Activated naive CD4-positive, alpha-beta T cell treated with anti-CD3 and anti-CD28 coated beads, Interleukin-2, amount 10 ng/mL, durations not matched to agents 7 days and 5 days (primary cell): ENCODE results near the gene ASCL1.

Experiments used
- CTCF ChIA-PET: fragments of 350-600 bp; sonication (Branson Sonifier 250); formaldehyde crosslinking; loops from one replicate; lab custom pipeline; 2021; ENCODE audit warnings: antibody characterized with exemption; lab: Charles Lee
- DNase-seq: peaks from one replicate; pipeline ENCODE4 v3.0.0-alpha.2; 2020
- H3K27ac Mint-ChIP-seq: one replicate; pipeline ENCODE4 v1.8.0; 2021; ENCODE audit warnings: mild to moderate bottlenecking, moderate library complexity, mixed read lengths
- H3K27me3 Mint-ChIP-seq: one replicate; pipeline ENCODE4 v1.8.0; 2021; ENCODE audit warnings: mild to moderate bottlenecking, mixed read lengths
- H3K36me3 Mint-ChIP-seq: one replicate; pipeline ENCODE4 v1.8.0; 2021; ENCODE audit warnings: mixed read lengths
- H3K4me1 Mint-ChIP-seq: one replicate; pipeline ENCODE4 v1.8.0; 2021; ENCODE audit warnings: mixed read lengths
- H3K4me3 Mint-ChIP-seq: one replicate; pipeline ENCODE4 v1.8.0; 2021; ENCODE audit warnings: mild to moderate bottlenecking, moderate library complexity, mixed read lengths
- H3K9me3 Mint-ChIP-seq: one replicate; pipeline ENCODE4 v1.8.0; 2021; ENCODE audit warnings: mixed read lengths

ASCL1 gene

DNA sequence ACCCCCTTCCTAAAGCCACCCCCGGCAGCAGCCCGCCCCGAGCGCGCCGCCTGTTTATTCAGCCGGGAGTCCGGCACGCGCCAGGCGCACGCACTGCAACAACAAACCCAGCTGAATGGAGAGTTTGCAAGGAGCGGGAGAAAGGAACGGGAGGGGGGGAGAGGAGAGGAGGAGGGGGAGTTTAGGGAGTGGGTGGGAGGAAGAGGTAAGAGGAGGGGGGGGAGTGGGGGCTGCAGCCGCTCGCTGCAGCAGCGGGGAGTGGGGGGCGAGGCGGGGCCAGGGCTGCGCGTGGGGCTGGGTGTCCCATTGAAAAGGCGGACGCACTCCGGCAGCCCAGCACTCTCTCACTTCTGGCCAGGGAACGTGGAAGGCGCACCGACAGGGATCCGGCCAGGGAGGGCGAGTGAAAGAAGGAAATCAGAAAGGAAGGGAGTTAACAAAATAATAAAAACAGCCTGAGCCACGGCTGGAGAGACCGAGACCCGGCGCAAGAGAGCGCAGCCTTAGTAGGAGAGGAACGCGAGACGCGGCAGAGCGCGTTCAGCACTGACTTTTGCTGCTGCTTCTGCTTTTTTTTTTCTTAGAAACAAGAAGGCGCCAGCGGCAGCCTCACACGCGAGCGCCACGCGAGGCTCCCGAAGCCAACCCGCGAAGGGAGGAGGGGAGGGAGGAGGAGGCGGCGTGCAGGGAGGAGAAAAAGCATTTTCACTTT is at the start of gene ASCL1:
Gene ASCL1, plus strand, starts transcription at position 336 of the 712 bp plus-strand sequence. CDS start 571 bp downstream, outside the sequence.
- H3K36me3 Mint-ChIP-seq, result peaks cover 2% of the 10 kb centered on the region
- H3K27ac Mint-ChIP-seq, result peak within 1 kb of the TSS; percentile 60
- peaks cover 49% of the 10 kb centered on the region for H3K4me1 Mint-ChIP-seq
- no peaks in the 10 kb centered on the region for H3K9me3 Mint-ChIP-seq
- H3K27me3 Mint-ChIP-seq, result peaks cover 98% of the 10 kb centered on the region
- CTCF ChIA-PET, result no interaction called here
- H3K4me3 Mint-ChIP-seq, result peak within 1 kb of the TSS; percentile 57
- DNase-seq, result peak; percentile 29

DNA sequence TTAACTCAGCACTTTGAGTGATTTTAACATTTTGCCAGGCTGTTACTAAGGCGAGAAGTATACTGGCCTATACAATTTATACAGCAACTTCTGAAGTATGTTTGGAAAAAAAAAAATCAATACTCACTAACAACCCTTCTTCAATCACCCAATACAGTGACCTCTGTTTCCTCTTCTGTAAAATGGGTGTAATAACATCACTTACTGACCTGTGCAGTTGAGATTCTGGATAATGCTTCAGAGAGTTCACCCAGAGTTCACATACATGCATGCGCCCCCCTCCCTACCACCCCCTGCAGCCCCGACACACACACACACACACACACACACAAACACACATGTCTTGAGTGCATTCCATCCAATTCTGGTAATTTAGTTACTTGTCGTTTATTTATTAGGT is 49.6 kb upstream of the ASCL1 start:
- H3K36me3 Mint-ChIP-seq, result no peaks in the 10 kb centered on the region
- CTCF ChIA-PET, result no interaction called here
- no peak overlapping the region for H3K4me3 Mint-ChIP-seq
- H3K9me3 Mint-ChIP-seq, result no peaks in the 10 kb centered on the region
- no peaks in the 10 kb centered on the region for H3K4me1 Mint-ChIP-seq
- H3K27ac Mint-ChIP-seq, result no peak overlapping the region
- H3K27me3 Mint-ChIP-seq, result no peaks in the 10 kb centered on the region
- no peak for DNase-seq

DNA sequence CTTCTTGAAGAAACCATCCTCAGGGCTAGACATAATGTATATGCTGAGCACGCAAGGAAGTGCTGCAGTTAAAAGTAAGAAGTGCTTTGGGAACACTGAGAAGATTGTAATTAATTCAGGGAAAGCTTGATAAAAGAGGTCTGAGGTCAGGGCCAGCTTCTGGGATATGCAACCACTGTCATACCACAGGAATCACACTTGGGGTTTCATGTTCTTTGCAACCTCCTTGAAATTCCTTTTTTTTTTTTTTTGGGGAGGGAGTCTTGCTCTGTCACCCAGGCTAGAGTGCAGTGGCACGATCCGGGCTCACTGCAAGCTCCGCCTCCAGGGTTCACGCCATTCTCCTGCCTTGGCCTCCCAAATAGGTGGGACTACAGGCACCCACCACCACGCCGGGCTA is 47.3 kb upstream of the ASCL1 start:
- H3K4me3 Mint-ChIP-seq, result no peak overlapping the region
- H3K27ac Mint-ChIP-seq, result no peak overlapping the region
- no peaks in the 10 kb centered on the region for H3K4me1 Mint-ChIP-seq
- CTCF ChIA-PET, result no interaction called here
- no peaks in the 10 kb centered on the region for H3K36me3 Mint-ChIP-seq
- H3K9me3 Mint-ChIP-seq, result no peaks in the 10 kb centered on the region
- peaks cover 7% of the 10 kb centered on the region for H3K27me3 Mint-ChIP-seq
- DNase-seq, result no peak

DNA sequence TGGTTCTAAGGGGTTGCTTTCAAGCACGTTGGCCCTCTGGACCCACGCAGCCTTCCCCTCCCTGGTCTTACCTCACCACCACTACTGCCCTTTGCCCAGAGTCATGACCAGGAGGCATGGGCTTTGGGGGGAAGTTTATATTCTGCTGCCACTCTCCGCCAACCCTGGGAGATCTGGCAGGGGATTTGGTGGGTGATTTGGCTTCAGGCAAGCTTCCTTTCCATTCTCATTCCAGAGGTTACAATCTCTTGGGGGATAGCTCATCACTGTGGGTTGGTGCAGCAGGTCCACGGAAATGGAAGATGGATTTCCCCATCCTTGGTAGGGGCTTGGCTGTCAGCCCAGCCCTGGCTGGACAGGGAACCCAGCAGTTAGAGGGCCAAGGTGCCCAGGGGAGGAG is 46.7 kb upstream of the ASCL1 start:
- Mint-ChIP-seq H3K4me3 (no peak overlapping the region), H3K27ac (no peak overlapping the region), H3K9me3 (no peaks in the 10 kb centered on the region), H3K36me3 (no peaks in the 10 kb centered on the region), H3K27me3 (peaks cover 7% of the 10 kb centered on the region), H3K4me1 (no peaks in the 10 kb centered on the region)
- CTCF ChIA-PET, result interaction anchor here (1.4 kb wide), 1 partner anchor 38 kb away, joined by 3 read pairs; no protein-coding TSS in a partner anchor
- DNase-seq, result no peak

DNA sequence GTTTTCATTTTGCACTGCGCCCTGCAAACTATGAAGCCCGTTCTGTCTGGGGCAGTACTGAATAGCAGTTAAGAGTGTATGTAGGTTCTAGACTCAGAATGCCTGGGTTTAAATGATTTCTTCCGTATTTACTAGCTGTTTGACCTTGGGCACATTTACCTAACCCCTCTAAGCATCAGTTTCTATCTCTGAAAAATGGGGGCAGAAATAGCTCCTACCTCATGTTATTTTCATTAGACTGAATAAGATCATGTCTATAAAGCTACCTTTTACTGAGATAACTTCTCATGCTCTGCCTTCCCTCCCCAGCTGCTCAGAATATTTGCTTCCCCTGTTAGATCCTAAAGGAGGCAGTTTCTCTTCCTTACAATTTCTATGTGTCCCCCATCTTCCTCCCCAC is 46.2 kb upstream of the ASCL1 start:
- no peak for DNase-seq
- Mint-ChIP-seq H3K4me1 (no peaks in the 10 kb centered on the region), H3K27me3 (peaks cover 7% of the 10 kb centered on the region), H3K36me3 (no peaks in the 10 kb centered on the region), H3K9me3 (no peaks in the 10 kb centered on the region), H3K4me3 (no peak overlapping the region), H3K27ac (no peak overlapping the region)
- CTCF ChIA-PET, result interaction anchor here (1.4 kb wide), 1 partner anchor 37 kb away, joined by 3 read pairs; no protein-coding TSS in a partner anchor

DNA sequence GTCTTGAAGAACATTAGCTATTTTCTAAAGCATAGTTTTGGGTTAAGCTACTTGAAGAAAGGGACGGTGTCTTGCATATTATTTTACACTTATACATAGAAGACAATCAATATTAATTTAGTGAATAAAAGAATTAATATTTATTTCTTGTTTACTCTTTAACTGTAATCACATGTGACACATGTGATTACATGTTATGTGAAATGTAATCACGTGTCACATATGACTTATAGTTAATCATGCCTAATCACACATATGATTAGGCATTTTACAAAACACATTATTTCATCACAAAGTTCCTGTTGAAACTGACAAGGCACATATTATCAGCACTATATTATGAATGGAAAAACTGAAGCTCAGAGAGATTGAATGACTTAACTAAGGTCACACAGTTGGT is 45.2 kb upstream of the ASCL1 start:
- no peaks in the 10 kb centered on the region for H3K9me3 Mint-ChIP-seq
- peaks cover 12% of the 10 kb centered on the region for H3K27me3 Mint-ChIP-seq
- DNase-seq, result no peak
- no peak overlapping the region for H3K27ac Mint-ChIP-seq
- CTCF ChIA-PET, result no interaction called here
- H3K4me1 Mint-ChIP-seq, result no peaks in the 10 kb centered on the region
- H3K4me3 Mint-ChIP-seq, result no peak overlapping the region
- H3K36me3 Mint-ChIP-seq, result no peaks in the 10 kb centered on the region

DNA sequence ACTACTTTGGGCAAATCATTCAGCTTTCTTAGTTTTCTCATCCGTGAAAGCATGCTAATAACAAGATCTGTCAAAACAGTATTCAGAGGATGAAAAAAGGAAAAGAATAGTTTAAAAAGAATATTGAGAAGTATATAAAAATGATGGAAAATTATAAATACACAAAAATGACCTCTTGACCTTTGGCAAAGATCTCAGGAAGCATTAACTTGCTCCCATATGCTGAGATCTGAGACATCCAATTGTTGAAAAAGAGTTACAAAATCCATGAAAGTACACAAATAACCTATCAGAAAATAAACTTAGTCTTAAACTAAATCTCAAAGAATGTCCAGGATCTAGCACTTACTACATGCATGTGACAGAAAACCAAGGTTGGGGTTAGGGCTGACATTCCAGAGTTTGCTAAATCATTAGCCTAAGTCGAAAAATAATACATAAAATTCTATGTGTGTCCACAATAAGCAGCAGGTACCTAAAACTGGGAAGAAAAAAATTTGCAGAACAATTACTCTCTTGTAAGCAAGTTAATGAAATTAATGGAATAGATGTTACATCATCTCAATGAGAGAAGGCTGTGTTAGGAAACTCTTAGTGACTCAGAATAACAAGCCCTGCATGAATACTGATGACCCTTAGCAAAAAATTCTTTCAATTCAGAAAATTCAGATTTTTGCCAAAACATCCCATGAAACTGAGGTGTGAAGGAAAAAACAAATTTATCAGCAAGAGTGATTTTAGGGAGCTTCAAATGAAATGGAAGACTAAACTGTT is 43.8 kb upstream of the ASCL1 start:
- peaks cover 17% of the 10 kb centered on the region for H3K27me3 Mint-ChIP-seq

DNA sequence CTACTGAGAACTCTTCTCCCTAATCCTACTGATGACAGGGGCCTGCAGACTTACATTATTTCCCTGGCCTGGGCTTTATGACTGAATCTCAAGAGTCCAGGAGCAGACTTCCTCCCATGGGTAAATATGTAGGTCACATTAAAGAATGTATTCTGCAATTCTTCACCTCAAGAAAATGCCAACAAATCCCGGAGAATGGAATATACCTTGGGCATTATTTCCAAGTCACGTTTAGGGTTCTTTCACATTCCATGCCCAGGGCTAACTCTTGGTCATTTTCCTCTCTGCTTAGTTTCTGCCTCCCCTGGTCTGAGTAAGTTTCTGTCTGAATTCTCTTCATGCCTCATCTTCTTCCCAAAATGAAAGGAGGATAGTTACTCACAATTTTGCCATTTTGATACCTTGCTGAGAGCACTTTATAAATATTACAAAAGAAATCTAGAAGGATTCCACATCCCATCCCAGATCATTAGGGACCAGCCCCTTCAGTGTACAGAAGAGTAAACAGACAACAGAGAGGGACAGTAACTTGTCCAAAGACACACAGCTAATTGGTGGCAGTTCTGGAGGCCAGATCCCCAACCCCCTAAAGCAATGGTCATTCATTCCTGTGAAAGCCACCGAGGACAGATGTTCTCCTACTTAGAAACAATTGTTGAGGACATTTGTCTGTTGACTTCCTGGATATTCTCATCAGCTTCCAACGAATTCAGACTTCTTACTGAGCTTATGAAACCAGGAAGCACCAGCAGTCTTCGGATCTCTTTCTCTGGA is 41.0 kb upstream of the ASCL1 start:
- no peak overlapping the region for H3K27ac Mint-ChIP-seq
- H3K4me3 Mint-ChIP-seq, result no peak overlapping the region

More for the DNA sequence above, 43.8 kb upstream of the ASCL1 start:
- no peak overlapping the region for H3K27ac Mint-ChIP-seq
- H3K4me3 Mint-ChIP-seq, result no peak overlapping the region
- CTCF ChIA-PET, result no interaction called here
- no peak for DNase-seq
- H3K4me1 Mint-ChIP-seq, result peaks cover 2% of the 10 kb centered on the region
- H3K36me3 Mint-ChIP-seq, result no peaks in the 10 kb centered on the region
- H3K9me3 Mint-ChIP-seq, result no peaks in the 10 kb centered on the region

DNA sequence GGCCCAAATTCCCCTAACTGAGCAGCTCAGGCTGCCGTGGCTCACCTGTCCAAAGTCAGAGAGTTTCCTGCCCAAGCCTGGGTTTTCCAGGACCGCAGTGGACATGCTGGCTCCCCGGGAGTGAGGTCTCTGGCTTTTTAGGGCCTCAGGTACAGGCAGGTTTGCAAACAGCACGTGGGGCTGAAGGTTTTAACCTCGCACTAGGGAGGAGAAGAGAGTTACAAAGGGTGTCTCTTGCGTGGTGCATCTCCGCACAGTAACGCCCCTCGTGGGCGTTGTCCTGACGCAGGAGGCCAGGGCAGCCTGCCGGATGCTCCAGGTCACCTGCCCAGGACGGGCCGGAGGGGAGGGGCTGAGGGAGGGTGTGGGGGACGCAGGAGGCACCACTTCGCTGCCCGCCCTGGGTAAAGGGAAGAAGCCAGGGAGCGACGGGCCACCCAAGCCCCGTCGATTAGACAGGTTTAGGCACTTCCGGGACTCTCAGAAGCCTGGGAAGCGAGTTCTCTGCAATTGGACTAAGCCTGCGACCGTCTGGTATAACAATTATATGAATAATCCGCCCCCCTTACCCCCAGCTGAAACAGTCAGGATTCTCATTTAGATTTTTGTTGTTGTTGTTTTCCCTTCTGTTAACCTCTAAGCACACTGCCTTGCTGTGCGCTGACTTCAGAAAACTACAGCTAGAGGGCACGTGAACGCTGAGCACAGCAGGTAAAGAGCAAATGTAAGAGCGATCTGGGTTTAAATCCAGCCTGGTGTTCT is 40.3 kb upstream of the ASCL1 start, which contains the start of gene PAH:
Gene PAH, minus strand, starts transcription at position 219 of the 762 bp plus-strand sequence. Its CDS starts 114 bp downstream, at position 105.
- no peaks in the 10 kb centered on the region for H3K36me3 Mint-ChIP-seq
- H3K9me3 Mint-ChIP-seq, result no peaks in the 10 kb centered on the region
- H3K4me1 Mint-ChIP-seq, result peaks cover 2% of the 10 kb centered on the region
- no peak within 1 kb of the TSS for H3K27ac Mint-ChIP-seq
- H3K4me3 Mint-ChIP-seq, result peak within 1 kb of the TSS; percentile 19
- DNase-seq, result peak; percentile 38
- peaks cover 17% of the 10 kb centered on the region for H3K27me3 Mint-ChIP-seq
- CTCF ChIA-PET, result interaction anchor here (1.1 kb wide), 1 partner anchor 27 kb away, joined by 3 read pairs; no protein-coding TSS in a partner anchor

More for the DNA sequence above, 41.0 kb upstream of the ASCL1 start:
- peaks cover 17% of the 10 kb centered on the region for H3K27me3 Mint-ChIP-seq
- no peak for DNase-seq
- no peaks in the 10 kb centered on the region for H3K36me3 Mint-ChIP-seq
- CTCF ChIA-PET, result no interaction called here
- no peaks in the 10 kb centered on the region for H3K9me3 Mint-ChIP-seq
- peaks cover 2% of the 10 kb centered on the region for H3K4me1 Mint-ChIP-seq

DNA sequence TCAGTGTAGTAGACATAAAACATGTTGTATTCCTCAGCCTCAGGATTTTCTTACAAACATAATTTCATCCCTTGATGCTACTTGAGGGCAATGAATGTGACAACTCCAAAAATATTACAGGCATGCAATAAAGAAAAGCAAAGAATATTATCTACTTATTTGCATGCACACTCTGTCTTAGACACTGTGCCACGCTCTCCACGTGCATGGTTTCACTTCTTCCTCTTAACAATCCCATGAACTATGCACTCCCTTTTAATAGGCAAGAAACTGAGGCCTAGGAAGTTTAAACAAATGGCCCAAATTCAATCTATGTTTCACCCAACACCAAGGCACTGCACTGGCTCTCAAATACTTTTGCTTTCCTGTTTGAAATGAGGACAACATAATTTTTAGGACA is 38.6 kb upstream of the ASCL1 start:
- CTCF ChIA-PET, result no interaction called here

DNA sequence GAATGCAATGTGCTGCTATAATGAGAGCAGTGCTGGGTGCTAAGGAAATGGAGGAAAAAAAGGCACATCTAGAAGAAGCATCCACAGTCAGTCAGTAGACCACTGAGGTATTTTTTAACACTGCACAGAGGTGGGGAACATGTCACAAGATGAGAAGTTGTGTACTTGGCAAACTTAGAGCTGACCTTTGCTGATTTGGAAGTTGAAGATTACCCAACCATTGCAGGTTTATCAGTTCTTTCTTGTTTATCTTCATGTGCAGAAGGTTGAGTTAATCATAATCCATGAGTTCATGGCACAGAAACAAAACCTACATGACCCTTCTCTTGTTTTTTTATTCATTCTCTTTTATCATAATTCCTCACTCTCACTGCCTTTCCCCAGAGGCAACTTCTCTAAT is 37.2 kb upstream of the ASCL1 start:
- H3K4me1 Mint-ChIP-seq, result peaks cover 2% of the 10 kb centered on the region
- DNase-seq, result no peak
- H3K27me3 Mint-ChIP-seq, result peaks cover 10% of the 10 kb centered on the region
- H3K4me3 Mint-ChIP-seq, result no peak overlapping the region
- H3K27ac Mint-ChIP-seq, result no peak overlapping the region
- H3K36me3 Mint-ChIP-seq, result no peaks in the 10 kb centered on the region
- H3K9me3 Mint-ChIP-seq, result no peaks in the 10 kb centered on the region
- CTCF ChIA-PET, result no interaction called here

More for the DNA sequence above, 38.6 kb upstream of the ASCL1 start:
- Mint-ChIP-seq H3K27ac (no peak overlapping the region), H3K27me3 (peaks cover 17% of the 10 kb centered on the region), H3K4me1 (peaks cover 2% of the 10 kb centered on the region), H3K9me3 (no peaks in the 10 kb centered on the region), H3K36me3 (no peaks in the 10 kb centered on the region), H3K4me3 (no peak overlapping the region)
- DNase-seq, result no peak

DNA sequence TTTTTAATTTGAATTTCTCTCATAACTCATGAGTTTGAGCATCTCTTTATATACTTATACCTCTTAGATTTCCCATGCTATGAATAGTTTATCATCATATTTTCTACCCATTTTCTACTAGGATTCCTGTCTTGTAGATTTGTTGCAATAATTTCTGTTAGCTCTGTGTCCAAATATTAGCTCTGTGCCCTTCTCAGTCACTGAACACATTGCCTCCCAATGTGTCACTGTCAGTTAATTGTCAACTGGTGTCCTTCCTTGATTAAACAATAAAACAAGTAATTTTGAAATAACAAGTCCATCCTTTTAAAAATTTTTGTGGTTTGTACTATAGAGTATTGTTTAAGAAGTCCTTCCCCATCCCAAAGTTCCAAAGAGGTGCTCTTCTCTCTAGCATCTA is 36.2 kb upstream of the ASCL1 start:
- Mint-ChIP-seq H3K4me1 (peaks cover 2% of the 10 kb centered on the region), H3K4me3 (no peak overlapping the region), H3K27ac (no peak overlapping the region), H3K9me3 (no peaks in the 10 kb centered on the region), H3K27me3 (peaks cover 10% of the 10 kb centered on the region), H3K36me3 (no peaks in the 10 kb centered on the region)
- CTCF ChIA-PET, result no interaction called here
- no peak for DNase-seq

DNA sequence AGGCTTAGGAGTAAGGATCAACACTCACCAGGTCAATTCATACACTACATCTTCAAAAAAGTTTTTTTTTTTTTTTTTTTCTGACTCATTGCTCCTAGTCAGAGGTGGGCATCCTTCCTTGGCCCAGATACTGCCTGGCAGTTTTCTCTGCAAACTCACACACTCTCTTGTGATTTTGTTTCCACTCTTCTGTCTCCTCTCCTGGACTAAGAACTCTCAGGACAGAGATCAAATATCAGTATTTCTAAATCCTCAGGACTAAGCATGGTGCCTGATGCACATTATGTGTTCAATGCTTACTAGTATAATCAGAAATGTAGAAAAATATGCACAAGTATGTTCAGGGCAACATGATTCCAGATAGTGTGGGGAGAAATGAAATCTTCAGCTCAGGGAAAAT is 30.3 kb upstream of the ASCL1 start:
- H3K4me1 Mint-ChIP-seq, result no peaks in the 10 kb centered on the region
- CTCF ChIA-PET, result no interaction called here
- DNase-seq, result no peak
- H3K36me3 Mint-ChIP-seq, result no peaks in the 10 kb centered on the region
- no peak overlapping the region for H3K27ac Mint-ChIP-seq
- H3K9me3 Mint-ChIP-seq, result no peaks in the 10 kb centered on the region
- no peaks in the 10 kb centered on the region for H3K27me3 Mint-ChIP-seq
- H3K4me3 Mint-ChIP-seq, result no peak overlapping the region
